ENCODE results near the gene CCNB1IP1.

GRCh38 chr14:20295067-20295466 lies 38.0 kb downstream of the CCNB1IP1 start:
- no peak for TF ChIP-seq CTCF (conservative IDR thresholded peaks at IDR 0.05)
- no peak for TF ChIP-seq ZFX (IDR thresholded peaks at IDR 0.05)
